MV-4-11 (cell line): ENCODE data around the gene SAG.

Experiments
- DNase-seq: peaks from one replicate; lab custom pipeline; 2025; lab: John Stamatoyannopoulos, UW

SAG gene

GRCh38 chr2:233380132-233380895, 72.7 kb downstream of the SAG start:
- DNase-seq = no peak

GRCh38 chr2:233380995-233381637, 73.5 kb downstream of the SAG start:
- peak; percentile 17 for DNase-seq

GRCh38 chr2:233381638-233381995, 74.0 kb downstream of the SAG start:
- no peak for DNase-seq

DNA sequence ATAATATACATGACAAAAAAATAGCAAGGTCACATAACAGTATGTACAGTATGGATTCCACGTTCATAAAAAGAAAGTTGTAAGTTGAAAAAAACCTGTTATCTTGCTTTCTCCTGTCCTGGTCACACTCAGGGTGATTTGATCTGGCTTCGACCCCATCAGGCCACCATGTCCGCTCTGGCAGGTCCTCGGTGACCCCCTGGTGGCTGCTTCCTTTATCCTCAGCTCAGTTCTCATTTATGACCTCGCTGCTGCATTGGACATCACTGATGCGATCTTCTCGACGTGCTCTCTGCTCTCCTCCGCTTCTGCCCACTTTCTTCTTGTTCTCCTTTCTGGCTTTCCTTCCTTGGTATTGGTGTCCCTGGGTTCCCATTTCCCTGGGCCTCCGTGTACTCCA, 76.4 kb downstream of the SAG start:
- no peak for DNase-seq

DNA sequence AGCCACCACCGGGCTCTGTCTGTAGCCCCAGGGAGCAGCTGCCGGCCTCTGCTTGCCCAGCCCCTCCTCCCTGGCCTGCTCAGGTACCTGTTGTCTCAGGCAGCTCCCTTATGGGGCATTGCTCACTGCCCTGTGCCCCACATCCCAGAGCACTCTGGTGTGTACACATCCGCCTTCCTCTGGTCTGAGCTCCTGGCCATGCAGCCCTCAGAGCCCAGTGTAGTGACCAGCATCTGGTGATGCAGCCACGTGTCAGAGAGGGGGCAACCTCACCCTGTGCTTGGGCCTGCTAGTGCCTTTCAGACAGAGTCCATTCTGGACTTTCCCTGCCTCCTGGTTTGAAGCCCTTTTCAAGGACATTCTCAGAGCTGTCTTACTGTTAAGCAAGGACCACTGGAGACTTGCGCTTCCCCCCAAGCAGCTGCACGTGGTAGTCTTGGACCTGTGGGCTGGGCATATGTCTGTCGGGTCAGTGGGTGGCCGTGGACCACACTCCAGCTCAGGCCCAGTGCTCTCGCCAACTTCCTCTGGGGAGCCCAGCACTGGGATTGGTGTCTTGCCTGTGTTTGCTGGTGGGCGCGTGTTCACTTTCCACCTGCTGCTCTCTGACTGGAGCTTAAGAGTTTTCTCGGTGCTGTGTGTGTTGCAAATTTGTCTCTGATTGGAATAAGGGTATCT, 77.3 kb downstream of the SAG start:
- DNase-seq = peak; percentile 18

- DNase-seq = no peak
These were observed 78.0 kb downstream of the SAG start for GRCh38 chr2:233385489-233386044.

DNA sequence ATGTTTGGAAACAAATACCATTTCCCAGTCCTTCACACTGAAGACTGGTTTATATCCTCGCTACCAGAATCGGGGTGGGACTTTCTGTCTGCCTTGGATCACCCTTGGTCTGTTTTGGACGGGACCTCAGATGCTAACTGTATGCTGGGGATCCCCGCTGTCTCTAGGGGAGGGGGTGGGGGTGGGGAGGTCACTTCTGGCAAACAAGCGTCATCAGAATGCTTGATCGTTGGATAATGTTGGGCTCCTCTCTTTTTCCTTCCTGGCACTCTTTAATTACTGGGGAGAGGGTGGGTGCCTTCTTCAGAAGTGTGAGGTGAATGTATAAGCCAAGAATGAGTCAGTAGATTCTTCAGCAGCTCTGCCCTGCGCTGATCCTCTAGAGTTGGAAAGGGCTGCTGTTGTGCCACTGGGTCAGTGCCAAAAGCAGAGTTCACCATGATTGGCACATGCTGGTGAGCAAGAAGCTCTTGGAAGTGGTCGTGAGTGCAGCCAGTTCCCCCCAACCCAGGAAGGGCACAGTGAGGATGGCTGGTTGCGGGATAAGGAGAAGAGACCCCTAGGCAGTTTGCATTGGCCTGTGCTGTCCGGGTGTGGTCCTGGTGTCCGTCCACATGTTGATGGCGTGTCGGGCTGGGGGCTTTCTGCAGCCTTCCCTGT, 78.9 kb downstream of the SAG start:
- DNase-seq = no peak

GRCh38 chr2:233387225-233387624, 79.6 kb downstream of the SAG start:
- no peak for DNase-seq

DNA sequence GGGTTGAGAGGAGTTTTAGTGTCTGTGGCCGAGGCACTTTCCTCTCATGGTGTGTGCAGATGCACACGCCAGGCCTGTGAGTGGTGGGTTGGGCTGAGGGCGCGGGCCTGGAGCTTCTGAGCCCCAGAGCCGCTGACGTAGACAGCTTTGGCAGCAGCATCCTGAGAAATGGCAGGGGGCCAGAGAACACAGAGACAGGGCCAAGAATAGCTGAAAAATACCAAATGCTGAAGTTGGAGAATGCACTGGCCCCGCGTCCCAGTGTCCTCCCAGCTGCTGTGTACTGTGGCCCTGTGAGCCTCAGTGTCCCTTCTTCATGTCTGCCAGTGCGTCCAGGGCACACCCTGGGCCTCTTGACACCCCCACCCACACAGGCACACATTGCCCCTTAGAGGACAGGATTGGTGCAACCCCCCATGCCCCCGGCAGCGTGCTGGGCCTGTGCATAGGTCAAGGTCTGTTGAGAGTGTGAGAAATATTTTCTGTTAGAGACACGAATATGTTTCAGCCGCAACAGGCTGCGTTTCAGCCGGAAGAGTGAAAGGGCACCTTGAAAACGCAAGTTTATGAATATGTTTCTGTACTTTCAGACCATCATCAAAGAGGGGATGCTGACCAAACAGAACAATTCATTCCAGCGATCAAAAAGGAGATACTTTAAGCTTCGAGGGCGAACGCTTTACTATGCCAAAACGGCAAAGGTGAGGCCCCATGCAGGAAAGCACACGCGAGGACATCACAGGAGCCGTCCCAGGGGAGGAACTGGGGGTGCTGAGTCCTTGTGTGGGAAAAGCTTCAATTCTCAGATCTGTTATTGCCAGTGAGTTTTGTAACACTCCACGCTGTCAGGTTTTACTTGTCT, 80.3 kb downstream of the SAG start:
- DNase-seq = no peak

- DNase-seq = no peak
These were observed 82.0 kb downstream of the SAG start for GRCh38 chr2:233389601-233390125.

DNA sequence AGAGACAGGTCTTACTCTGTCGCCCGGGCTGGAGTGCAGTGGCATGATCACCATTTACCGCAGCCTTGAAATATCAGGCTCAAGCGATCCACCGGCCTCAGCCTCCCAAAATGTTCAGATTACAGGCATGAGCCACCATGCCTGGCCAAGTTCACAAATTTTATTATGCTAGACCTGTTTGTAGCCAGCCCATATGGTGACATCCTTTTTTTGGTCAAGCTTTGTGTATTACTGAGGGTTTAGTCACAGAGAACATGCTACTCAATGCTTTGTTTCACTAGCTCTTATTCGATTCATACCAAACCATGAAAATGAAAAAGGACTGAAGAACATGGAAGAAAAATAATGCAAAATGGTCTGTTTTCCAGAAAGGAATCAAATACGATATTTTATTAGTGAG, 88.1 kb downstream of the SAG start:
- DNase-seq = no peak
